Muscle layer of colon (tissue), 2 donors: ENCODE data around the gene TM4SF18.

Experiments
- H3K27ac ChIP-seq: one replicate; pipeline ENCODE4 v1.7.0; 2013; ENCODE audit warnings: low read depth, mild to moderate bottlenecking, low read length, moderate library complexity
- H3K27me3 ChIP-seq, 2 donors: one replicate each; pipeline ENCODE4 v1.7.0; 2013; ENCODE audit warnings: low read length in 2 of 2, mild to moderate bottlenecking in 2 of 2; ENCODE audit not compliant: insufficient read depth in 2 of 2, control insufficient read depth in 1 of 2
- H3K36me3 ChIP-seq: one replicate; pipeline ENCODE4 v1.7.0; 2013; ENCODE audit warnings: mild to moderate bottlenecking, low read length; ENCODE audit not compliant: insufficient read depth
- H3K4me1 ChIP-seq: one replicate; pipeline ENCODE4 v1.7.0; 2013; ENCODE audit warnings: mild to moderate bottlenecking, low read length; ENCODE audit not compliant: insufficient read depth
- H3K4me3 ChIP-seq, 2 donors: one replicate each; pipeline ENCODE4 v1.7.0; 2013; ENCODE audit warnings: low read length in 2 of 2, low read depth in 1 of 2, mild to moderate bottlenecking in 1 of 2, moderate library complexity in 1 of 2
- H3K9ac ChIP-seq: one replicate; pipeline ENCODE4 v1.7.0; 2013; ENCODE audit warnings: low read length
- H3K9me3 ChIP-seq: one replicate; pipeline ENCODE4 v1.7.0; 2013; ENCODE audit warnings: mild to moderate bottlenecking, low read length
- donor health status: abdominal sarcoma.
- donor health status: Adenocarcinoma of cecum.

The TM4SF18 gene

GRCh38 chr3:149274220-149274619 lies 59.2 kb downstream of the TM4SF18 start:
- Histone ChIP-seq H3K36me3 (no peaks in the 10 kb centered on the region), H3K27ac (no peak overlapping the region), H3K4me3 (no peak overlapping the region), H3K9me3 (no peaks in the 10 kb centered on the region), H3K4me1 (peaks cover 14% of the 10 kb centered on the region), H3K27me3 (no peaks in the 10 kb centered on the region), H3K9ac (no peak overlapping the region)

- Histone ChIP-seq H3K27me3 (no peaks in the 10 kb centered on the region), H3K9me3 (no peaks in the 10 kb centered on the region), H3K36me3 (no peaks in the 10 kb centered on the region), H3K4me1 (peaks cover 14% of the 10 kb centered on the region), H3K4me3 (no peak overlapping the region), H3K9ac (no peak overlapping the region), H3K27ac (no peak overlapping the region)
Observed at GRCh38 chr3:149273096-149273751, 60.2 kb downstream of the TM4SF18 start.

GRCh38 chr3:149271669-149272068 lies 61.8 kb downstream of the TM4SF18 start:
- Histone ChIP-seq H3K9me3 (no peaks in the 10 kb centered on the region), H3K36me3 (no peaks in the 10 kb centered on the region), H3K27me3 (no peaks in the 10 kb centered on the region), H3K27ac (no peak overlapping the region), H3K4me1 (peaks cover 14% of the 10 kb centered on the region), H3K9ac (no peak overlapping the region), H3K4me3 (no peak overlapping the region)

- peaks cover 14% of the 10 kb centered on the region for H3K4me1 ChIP-seq
- H3K9ac ChIP-seq, result no peak overlapping the region
- H3K36me3 ChIP-seq, result no peaks in the 10 kb centered on the region
- H3K9me3 ChIP-seq, result no peaks in the 10 kb centered on the region
- no peak overlapping the region for H3K27ac ChIP-seq
- H3K27me3 ChIP-seq, result no peaks in the 10 kb centered on the region
- no peak overlapping the region for H3K4me3 ChIP-seq
Observed at GRCh38 chr3:149270180-149270579, 63.3 kb downstream of the TM4SF18 start.

GRCh38 chr3:149269687-149270086 lies 63.7 kb downstream of the TM4SF18 start:
- Histone ChIP-seq H3K36me3 (no peaks in the 10 kb centered on the region), H3K9me3 (no peaks in the 10 kb centered on the region), H3K9ac (no peak overlapping the region), H3K27me3 (no peaks in the 10 kb centered on the region), H3K4me3 (no peak overlapping the region), H3K4me1 (peaks cover 14% of the 10 kb centered on the region), H3K27ac (no peak overlapping the region)
